22Rv1 (cell line): Measurements from ENCODE around the gene SEC14L1.

Experiments
- CTCF ChIP-seq: fragments of 450-650 bp; IDR thresholded peaks from 2 replicates; pipeline ENCODE4 v1.5.1; 2017; ENCODE audit warnings: mild to moderate bottlenecking
- ZFX ChIP-seq: fragments of 450-650 bp; IDR thresholded peaks from 2 replicates; pipeline ENCODE4 v1.6.1; 2017; ENCODE audit warnings: antibody characterized with exemption, borderline replicate concordance

- no peak for TF ChIP-seq CTCF
- TF ChIP-seq ZFX, result no peak
Observed at GRCh38 chr17:77109764-77110359, 30.9 kb upstream of the SEC14L1 start.
